BLaER1 treated with 17β-estradiol and CSF1 and Interleukin-3, amounts not matched to agents 10 nM and 100 nM (cell line): ENCODE measurements around the gene CDAN1.

Experiments used
- H3K27ac ChIP-seq, 11 experiments: shearing (Covaris generic); formaldehyde crosslinking; 2 replicates each; pipeline ENCODE4 v1.8.1; 2022
- H3K27me3 ChIP-seq, 11 experiments: shearing (Covaris generic); formaldehyde crosslinking; 2 replicates each; pipeline ENCODE4 v1.8.1; 2022
- H3K36me3 ChIP-seq, 11 experiments: shearing (Covaris generic); formaldehyde crosslinking; 2 replicates each; pipeline ENCODE4 v1.8.1; 2022
- H3K4me1 ChIP-seq, 10 experiments: shearing (Covaris generic); formaldehyde crosslinking; 2 replicates each; pipeline ENCODE4 v1.8.1; 2022
- H3K4me2 ChIP-seq, 11 experiments: shearing (Covaris generic); formaldehyde crosslinking; 2 replicates each; pipeline ENCODE4 v1.8.1; 2022
- H3K4me3 ChIP-seq, 10 experiments: shearing (Covaris generic); formaldehyde crosslinking; 2 replicates each; pipeline ENCODE4 v1.8.1; 2022
- H3K9ac ChIP-seq, 11 experiments: shearing (Covaris generic); formaldehyde crosslinking; 2 replicates each; pipeline ENCODE4 v1.8.1; 2022
- H3K9me3 ChIP-seq, 11 experiments: shearing (Covaris generic); formaldehyde crosslinking; replicated peaks in 1 of 11; 2 replicates each; pipeline ENCODE4 v1.8.1; 2022
- H4K20me1 ChIP-seq, 11 experiments: shearing (Covaris generic); formaldehyde crosslinking; 2 replicates each; pipeline ENCODE4 v1.8.1; 2022
- Cebpa-rat ChIP-seq, 11 experiments: shearing (Covaris generic); IDR thresholded peaks; 2 replicates each; pipeline ENCODE4 v1.8.1; 2022

CDAN1 gene

GRCh38 chr15:42735382-42736165, 1.4 kb downstream of the CDAN1 start:
- Histone ChIP-seq H3K4me2 (peak overlapping the region; percentile 79 to 97 (median 89)), H3K36me3 (peaks cover 46 to 58% (median 51%) of the 10 kb centered on the region in 11 experiments), H3K27me3 (no peaks in the 10 kb centered on the region), H3K4me1 (peaks cover 21 to 50% (median 39%) of the 10 kb centered on the region in 10 experiments), H3K9ac (peak overlapping the region; percentile 83 to 94 (median 91)), H4K20me1 (peaks cover 0 to 56% (median 24%) of the 10 kb centered on the region in 11 experiments; a peak in 16 of 22 replicates), H3K9me3 (no peaks in the 10 kb centered on the region), H3K4me3 (peak overlapping the region; percentile 89 to 99 (median 96)), H3K27ac (peak overlapping the region in 7 of 11 experiments; percentile 81 to 91 (median 86); a peak in 11 of 22 replicates)
- no peak for TF ChIP-seq Cebpa-rat (IDR thresholded peaks at IDR 0.05)

- H3K4me2 ChIP-seq, result peak overlapping the region in 5 of 11 experiments; percentile 4 to 93 (median 88); a peak in 2 of 22 replicates
- peaks cover 0 to 65% (median 24%) of the 10 kb centered on the region in 11 experiments; a peak in 16 of 22 replicates for H4K20me1 ChIP-seq
- TF ChIP-seq Cebpa-rat (IDR thresholded peaks at IDR 0.05), result no peak
- H3K36me3 ChIP-seq, result peaks cover 55 to 66% (median 63%) of the 10 kb centered on the region in 11 experiments
- H3K9me3 ChIP-seq, result no peaks in the 10 kb centered on the region
- no peaks in the 10 kb centered on the region for H3K27me3 ChIP-seq
- no peak overlapping the region for H3K4me3 ChIP-seq
- H3K27ac ChIP-seq, result no peak overlapping the region
- peak overlapping the region in 5 of 11 experiments; percentile 7 to 94 (median 48); a peak in 3 of 22 replicates for H3K9ac ChIP-seq
- H3K4me1 ChIP-seq, result peaks cover 26 to 46% (median 38%) of the 10 kb centered on the region in 10 experiments
Observed at GRCh38 chr15:42734076-42734672, 2.8 kb downstream of the CDAN1 start.

- H3K4me1 ChIP-seq, result peaks cover 25 to 35% (median 28%) of the 10 kb centered on the region in 10 experiments
- no peak overlapping the region for H3K9ac ChIP-seq
- no peak for TF ChIP-seq Cebpa-rat (IDR thresholded peaks at IDR 0.05)
- no peaks in the 10 kb centered on the region for H3K27me3 ChIP-seq
- H3K4me2 ChIP-seq, result no peak overlapping the region
- peaks cover 64 to 77% (median 73%) of the 10 kb centered on the region in 11 experiments for H3K36me3 ChIP-seq
- H3K4me3 ChIP-seq, result no peak overlapping the region
- peaks cover 0 to 70% (median 24%) of the 10 kb centered on the region in 11 experiments; a peak in 16 of 22 replicates for H4K20me1 ChIP-seq
- no peaks in the 10 kb centered on the region for H3K9me3 ChIP-seq
- no peak overlapping the region for H3K27ac ChIP-seq
Observed at GRCh38 chr15:42733027-42733426, 3.9 kb downstream of the CDAN1 start.

- no peak for TF ChIP-seq Cebpa-rat (IDR thresholded peaks at IDR 0.05)
- Histone ChIP-seq H4K20me1 (peaks cover 0 to 78% (median 24%) of the 10 kb centered on the region in 11 experiments; a peak in 16 of 22 replicates), H3K4me2 (no peak overlapping the region), H3K27me3 (no peaks in the 10 kb centered on the region), H3K4me1 (peaks cover 17 to 27% (median 20%) of the 10 kb centered on the region in 10 experiments), H3K9me3 (no peaks in the 10 kb centered on the region), H3K4me3 (no peak overlapping the region), H3K36me3 (peaks cover 72 to 85% (median 81%) of the 10 kb centered on the region in 11 experiments), H3K9ac (peak overlapping the region in 1 of 11 experiments; percentile 14; a peak in 1 of 22 replicates), H3K27ac (no peak overlapping the region)
Observed at GRCh38 chr15:42732095-42732827, 4.7 kb downstream of the CDAN1 start.

- no peaks in the 10 kb centered on the region for H3K27me3 ChIP-seq
- H3K36me3 ChIP-seq, result peaks cover 80 to 93% (median 89%) of the 10 kb centered on the region in 11 experiments
- H4K20me1 ChIP-seq, result peaks cover 0 to 86% (median 26%) of the 10 kb centered on the region in 11 experiments; a peak in 16 of 22 replicates
- no peak overlapping the region for H3K9ac ChIP-seq
- H3K9me3 ChIP-seq, result no peaks in the 10 kb centered on the region
- no peak overlapping the region for H3K4me2 ChIP-seq
- no peak for TF ChIP-seq Cebpa-rat (IDR thresholded peaks at IDR 0.05)
- peaks cover 16 to 25% (median 19%) of the 10 kb centered on the region in 10 experiments for H3K4me1 ChIP-seq
- H3K4me3 ChIP-seq, result no peak overlapping the region
- H3K27ac ChIP-seq, result no peak overlapping the region
Observed at GRCh38 chr15:42731461-42731860, 5.5 kb downstream of the CDAN1 start.

- H3K9me3 ChIP-seq, result no peaks in the 10 kb centered on the region
- H3K4me2 ChIP-seq, result 0 out of 22 replicates have a peak overlapping the region, but pooled peaks of 1 of the 11 experiments have one; percentile 13
- H3K9ac ChIP-seq, result no peak overlapping the region
- H4K20me1 ChIP-seq, result peaks cover 0 to 81% (median 19%) of the 10 kb centered on the region in 11 experiments; a peak in 16 of 22 replicates
- TF ChIP-seq Cebpa-rat (IDR thresholded peaks at IDR 0.05), result no peak
- peaks cover 89 to 99% (median 96%) of the 10 kb centered on the region in 11 experiments for H3K36me3 ChIP-seq
- H3K4me3 ChIP-seq, result no peak overlapping the region
- peaks cover 9 to 17% (median 12%) of the 10 kb centered on the region in 10 experiments for H3K4me1 ChIP-seq
- no peak overlapping the region for H3K27ac ChIP-seq
- no peaks in the 10 kb centered on the region for H3K27me3 ChIP-seq
Observed at GRCh38 chr15:42730536-42730935, 6.4 kb downstream of the CDAN1 start.

- H3K9me3 ChIP-seq, result no peaks in the 10 kb centered on the region
- no peaks in the 10 kb centered on the region for H3K27me3 ChIP-seq
- TF ChIP-seq Cebpa-rat (IDR thresholded peaks at IDR 0.05), result no peak
- H3K27ac ChIP-seq, result no peak overlapping the region
- H3K9ac ChIP-seq, result no peak overlapping the region
- H3K4me1 ChIP-seq, result peaks cover 5 to 13% (median 8%) of the 10 kb centered on the region in 10 experiments; a peak in 19 of 20 replicates
- H3K36me3 ChIP-seq, result peaks cover 91 to 99% (median 97%) of the 10 kb centered on the region in 11 experiments
- no peak overlapping the region for H3K4me3 ChIP-seq
- H3K4me2 ChIP-seq, result 0 out of 22 replicates have a peak overlapping the region, but pooled peaks of 1 of the 11 experiments have one; percentile 13
- peaks cover 0 to 81% (median 16%) of the 10 kb centered on the region in 11 experiments; a peak in 13 of 22 replicates for H4K20me1 ChIP-seq
Observed at GRCh38 chr15:42730135-42730534, 6.8 kb downstream of the CDAN1 start.

- peaks cover 91 to 99% (median 97%) of the 10 kb centered on the region in 11 experiments for H3K36me3 ChIP-seq
- no peak overlapping the region for H3K27ac ChIP-seq
- H4K20me1 ChIP-seq, result peaks cover 0 to 79% (median 12%) of the 10 kb centered on the region in 11 experiments; a peak in 12 of 22 replicates
- no peak overlapping the region for H3K9ac ChIP-seq
- H3K4me1 ChIP-seq, result peaks cover 0 to 8% (median 3%) of the 10 kb centered on the region in 10 experiments; a peak in 11 of 20 replicates
- no peak overlapping the region for H3K4me2 ChIP-seq
- H3K4me3 ChIP-seq, result no peak overlapping the region
- no peaks in the 10 kb centered on the region for H3K9me3 ChIP-seq
- no peak for TF ChIP-seq Cebpa-rat (IDR thresholded peaks at IDR 0.05)
- H3K27me3 ChIP-seq, result no peaks in the 10 kb centered on the region
Observed at GRCh38 chr15:42729409-42729808, 7.5 kb downstream of the CDAN1 start.
